Fibroblast of villous mesenchyme (primary cell): ENCODE data around the gene SETD1A. TPM values are rescaled to one million over a fixed set of nuclear protein-coding genes. Genes with fewer than 3 reads are reported as not detected.

Experiments used
- DNase-seq: peaks from one replicate; pipeline ENCODE4 v3.0.0-alpha.2; 2010; ENCODE audit warnings: low read depth
- H3K4me3 ChIP-seq: 2 replicates; pipeline ENCODE4 v1.5.1; 2011; ENCODE audit warnings: low read depth, mild to moderate bottlenecking, low read length
- total RNA-seq: library from RNA; depleted of rRNA; stranded (reverse); fragments of >200 nt; gene quantifications from 2 replicates; pipeline ENCODE4 v1.2.3, GENCODE V29; 2012
- TF ChIP-seq, protein P1 (sequence below): IDR thresholded peaks from 2 replicates; pipeline ENCODE4 v1.5.1; 2012; ENCODE audit warnings: low read depth, mild to moderate bottlenecking, low read length; ENCODE audit not compliant: insufficient read depth

SETD1A gene
- 3.5 and 8.1 TPM in 2 replicates for total RNA-seq

DNA sequence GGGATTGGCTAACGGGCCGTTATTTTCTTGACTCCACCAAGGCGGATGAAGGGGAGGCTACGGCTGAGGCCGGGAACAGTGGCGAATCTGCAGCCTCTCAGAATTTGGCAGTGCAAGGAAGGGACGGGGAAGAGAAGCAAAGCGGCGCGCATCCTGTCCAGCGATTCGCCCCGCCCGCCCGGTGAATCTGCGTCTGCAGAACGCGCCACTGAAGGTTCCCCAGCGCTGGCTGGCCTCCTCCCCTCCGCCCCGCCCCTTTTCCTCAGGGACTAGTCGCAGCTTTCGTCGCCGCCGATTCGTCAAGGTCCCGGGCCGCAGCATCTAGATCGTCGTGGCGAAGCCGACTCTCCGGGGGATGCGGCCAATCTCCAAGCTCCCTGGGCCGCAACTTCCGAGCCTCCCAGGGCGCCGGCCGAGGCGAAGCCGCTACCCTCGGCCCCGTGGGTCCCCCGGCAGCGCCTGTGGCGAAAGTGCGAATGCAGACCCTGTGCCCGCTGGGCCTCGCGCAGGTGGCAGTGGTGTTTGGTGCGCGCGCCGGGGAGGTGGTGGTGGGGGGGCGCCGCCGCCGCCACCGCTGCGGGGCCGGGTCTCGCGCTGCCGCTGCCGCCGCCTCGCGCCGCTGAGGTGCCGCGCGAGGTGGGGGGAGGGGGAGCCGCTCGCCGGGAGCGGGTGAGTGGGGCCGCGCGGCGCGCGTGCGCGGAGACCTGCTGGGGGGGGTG, at the start of gene SETD1A:
Gene SETD1A, plus strand, starts transcription at position 299 of the 719 bp plus-strand sequence. CDS start 978 bp downstream, outside the sequence.
- peak within 1 kb of the TSS; percentile 93 for H3K4me3 ChIP-seq
- TF ChIP-seq, protein P1, sequence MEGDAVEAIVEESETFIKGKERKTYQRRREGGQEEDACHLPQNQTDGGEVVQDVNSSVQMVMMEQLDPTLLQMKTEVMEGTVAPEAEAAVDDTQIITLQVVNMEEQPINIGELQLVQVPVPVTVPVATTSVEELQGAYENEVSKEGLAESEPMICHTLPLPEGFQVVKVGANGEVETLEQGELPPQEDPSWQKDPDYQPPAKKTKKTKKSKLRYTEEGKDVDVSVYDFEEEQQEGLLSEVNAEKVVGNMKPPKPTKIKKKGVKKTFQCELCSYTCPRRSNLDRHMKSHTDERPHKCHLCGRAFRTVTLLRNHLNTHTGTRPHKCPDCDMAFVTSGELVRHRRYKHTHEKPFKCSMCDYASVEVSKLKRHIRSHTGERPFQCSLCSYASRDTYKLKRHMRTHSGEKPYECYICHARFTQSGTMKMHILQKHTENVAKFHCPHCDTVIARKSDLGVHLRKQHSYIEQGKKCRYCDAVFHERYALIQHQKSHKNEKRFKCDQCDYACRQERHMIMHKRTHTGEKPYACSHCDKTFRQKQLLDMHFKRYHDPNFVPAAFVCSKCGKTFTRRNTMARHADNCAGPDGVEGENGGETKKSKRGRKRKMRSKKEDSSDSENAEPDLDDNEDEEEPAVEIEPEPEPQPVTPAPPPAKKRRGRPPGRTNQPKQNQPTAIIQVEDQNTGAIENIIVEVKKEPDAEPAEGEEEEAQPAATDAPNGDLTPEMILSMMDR: no peak
- peak; percentile 97 for DNase-seq

DNA sequence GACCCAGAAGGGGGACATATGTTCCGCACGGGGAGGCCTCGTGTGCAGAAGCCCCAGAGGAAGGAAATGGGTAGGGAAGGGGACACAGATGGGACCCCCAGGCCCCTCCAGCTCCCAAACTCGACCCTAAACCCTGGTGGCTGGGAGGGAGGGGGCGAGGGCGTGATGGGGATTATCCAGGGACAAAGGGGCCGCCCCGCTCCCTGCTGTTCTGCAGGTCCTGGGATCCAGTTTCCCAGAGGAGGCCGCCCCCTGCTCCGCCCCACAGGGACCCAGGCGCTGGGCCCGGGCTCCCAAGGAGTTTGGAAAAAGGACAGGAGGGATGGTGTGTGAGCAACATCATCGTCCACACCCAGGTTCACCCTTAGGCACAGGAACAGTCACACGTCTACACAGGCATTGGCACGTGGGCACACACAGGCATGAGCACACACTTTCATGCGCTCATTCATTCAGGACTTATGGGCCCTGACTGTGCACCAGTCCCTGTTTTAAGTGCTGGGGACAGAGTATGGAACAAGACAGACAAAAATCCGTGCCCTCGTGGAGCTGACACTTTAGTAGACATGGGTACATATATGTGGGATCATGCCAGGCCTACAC, 47.0 kb upstream of the SETD1A start:
- DNase-seq: no peak
- TF ChIP-seq, protein P1: no peak
- no peak overlapping the region for H3K4me3 ChIP-seq

DNA sequence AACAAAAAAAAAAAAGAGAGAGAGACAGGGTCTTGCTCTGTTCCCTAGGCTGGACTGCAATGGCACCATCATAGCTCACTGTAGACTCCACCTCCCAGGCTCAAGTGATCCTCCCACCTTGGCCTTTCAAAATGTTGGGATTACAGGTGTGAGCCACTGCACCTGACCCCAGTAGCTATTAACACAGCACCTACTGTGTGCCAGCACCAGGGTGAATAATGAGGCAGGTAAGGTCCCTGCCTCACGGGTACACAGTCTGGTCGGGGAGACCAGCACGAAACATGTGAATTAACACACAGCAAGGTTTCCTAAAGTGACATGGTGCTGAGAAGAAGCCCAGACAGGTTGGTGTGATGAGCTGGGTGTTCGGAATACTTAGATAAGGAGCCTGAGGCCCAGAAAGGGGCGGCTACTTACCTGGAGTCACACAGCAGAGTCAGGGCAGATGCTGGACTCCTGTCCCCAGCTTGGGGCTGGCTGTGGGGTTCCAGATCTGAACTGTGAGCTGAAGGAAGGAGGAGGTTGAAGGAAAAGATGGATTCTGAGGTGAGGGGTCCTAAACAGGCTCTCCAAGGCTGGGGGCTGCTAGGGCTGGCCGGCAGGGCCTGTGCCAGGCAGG, 44.7 kb upstream of the SETD1A start:
- H3K4me3 ChIP-seq: no peak overlapping the region
- no peak for DNase-seq
- TF ChIP-seq, protein P1: no peak

DNA sequence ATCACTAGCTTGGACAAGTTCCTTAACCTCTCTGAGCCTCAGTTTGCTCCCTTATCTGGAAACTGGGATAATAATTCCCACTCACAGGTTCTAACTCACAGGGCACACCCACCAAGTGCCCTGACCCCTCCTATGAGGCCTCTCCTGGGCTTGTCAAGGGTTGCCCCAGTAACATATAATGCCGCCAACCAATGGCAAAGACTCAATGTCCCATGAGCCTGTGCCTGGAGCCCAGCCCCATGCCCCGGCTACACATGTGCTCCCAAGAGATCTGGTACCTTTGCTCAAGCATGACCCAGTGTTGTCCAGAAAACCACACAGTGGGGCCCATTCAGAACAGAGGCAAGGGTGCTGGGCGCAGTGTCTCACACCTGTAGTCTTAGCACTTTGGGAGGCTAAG, 42.7 kb upstream of the SETD1A start:
- no peak for DNase-seq
- no peak overlapping the region for H3K4me3 ChIP-seq
- TF ChIP-seq, protein P1: no peak

DNA sequence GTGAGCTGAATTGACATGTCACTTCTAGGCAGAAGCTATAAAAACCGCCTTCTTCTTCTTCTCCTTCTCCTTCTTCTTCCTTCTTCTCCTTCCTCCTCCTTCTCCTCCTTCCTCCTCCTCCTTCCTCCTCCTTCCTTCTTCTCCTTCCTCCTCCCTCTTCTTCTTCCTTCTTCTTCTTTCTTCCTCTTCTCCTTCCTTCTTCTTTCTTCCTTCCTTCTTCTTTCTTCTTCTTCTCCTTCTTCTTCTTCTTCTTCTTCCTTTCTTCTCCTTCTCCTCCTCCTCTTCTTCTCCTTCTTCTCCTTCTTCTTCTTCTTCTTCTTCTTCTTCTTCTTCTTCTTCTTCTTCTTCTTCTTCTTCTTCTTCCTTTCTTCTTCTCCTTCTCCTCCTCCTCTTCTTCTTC, 38.9 kb upstream of the SETD1A start:
- H3K4me3 ChIP-seq: no peak overlapping the region
- no peak for DNase-seq
- TF ChIP-seq, protein P1: no peak

DNA sequence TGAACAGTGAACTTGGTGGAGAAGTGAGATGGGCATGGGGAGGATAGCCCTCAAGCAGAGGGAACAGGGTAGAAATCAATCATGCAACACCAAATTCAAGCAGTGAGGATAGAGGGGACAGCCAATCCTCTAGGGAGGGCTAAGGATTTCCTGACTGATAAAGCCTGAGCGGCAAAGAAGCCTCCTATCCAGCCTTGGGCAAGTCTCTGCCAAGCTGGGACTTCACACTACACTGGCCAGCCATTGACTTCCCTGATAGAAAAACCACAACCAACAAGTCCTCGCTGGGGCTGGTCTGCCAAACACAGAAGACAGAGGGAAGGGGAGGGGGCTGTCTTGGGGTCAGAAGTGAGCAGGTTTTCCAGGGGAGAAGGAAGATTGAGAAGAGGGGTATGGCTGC, 36.7 kb upstream of the SETD1A start:
- TF ChIP-seq, protein P1: no peak
- no peak for DNase-seq
- H3K4me3 ChIP-seq: no peak overlapping the region

DNA sequence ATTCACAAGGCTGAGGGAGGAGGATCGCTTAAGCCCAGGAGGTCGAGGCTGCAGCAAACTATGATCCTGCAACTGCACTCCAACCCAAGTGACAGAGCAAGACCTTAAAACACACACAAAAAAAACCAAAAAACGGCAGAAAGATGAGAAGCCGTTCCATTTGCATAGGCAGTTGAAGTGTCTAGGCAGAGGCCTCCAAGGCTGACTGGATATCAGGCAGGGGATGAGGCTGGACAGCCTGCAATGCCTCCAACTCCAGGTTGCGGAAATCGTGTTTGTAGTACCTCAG, 36.2 kb upstream of the SETD1A start:
- no peak for DNase-seq
- TF ChIP-seq, protein P1: no peak
- H3K4me3 ChIP-seq: peak overlapping the region; percentile 65
